GM21825 (cell line): ENCODE results near the gene RHOH.
A peak's percentile ranks its signal among the peaks of the same experiment; 100 is the strongest.

Source experiments
- ATAC-seq: cut with Tn5 transposase; IDR thresholded peaks from one replicate; pipeline ENCODE4 v1.9.1; 2021; ENCODE audit warnings: mild to moderate bottlenecking, moderate library complexity; ENCODE audit not compliant: unreplicated experiment

RHOH gene

DNA sequence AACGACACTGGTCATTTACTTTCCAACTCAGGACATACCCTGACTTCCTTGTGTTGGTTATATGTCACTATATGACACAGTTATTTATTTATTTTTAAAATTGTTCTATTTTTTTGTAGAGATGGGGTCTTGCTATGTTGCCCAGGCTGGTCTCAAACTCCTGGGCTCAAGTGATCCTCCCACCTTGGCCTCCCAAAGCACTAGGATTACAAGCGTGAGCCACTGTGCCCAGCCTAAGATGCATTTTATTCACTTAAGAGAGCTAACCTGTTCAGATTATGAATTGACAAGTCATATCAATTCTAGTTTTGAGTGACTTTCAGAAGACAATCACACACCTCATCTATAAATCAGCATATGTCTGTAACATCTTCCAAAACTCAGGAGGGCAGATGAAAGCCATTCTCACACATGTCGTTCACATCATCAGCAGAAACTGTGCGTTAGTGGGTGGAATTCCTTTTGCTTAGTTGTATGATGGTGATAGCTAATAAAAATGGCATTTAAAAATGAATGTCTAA is 9.4 kb upstream of the RHOH start:
- no peak for ATAC-seq

DNA sequence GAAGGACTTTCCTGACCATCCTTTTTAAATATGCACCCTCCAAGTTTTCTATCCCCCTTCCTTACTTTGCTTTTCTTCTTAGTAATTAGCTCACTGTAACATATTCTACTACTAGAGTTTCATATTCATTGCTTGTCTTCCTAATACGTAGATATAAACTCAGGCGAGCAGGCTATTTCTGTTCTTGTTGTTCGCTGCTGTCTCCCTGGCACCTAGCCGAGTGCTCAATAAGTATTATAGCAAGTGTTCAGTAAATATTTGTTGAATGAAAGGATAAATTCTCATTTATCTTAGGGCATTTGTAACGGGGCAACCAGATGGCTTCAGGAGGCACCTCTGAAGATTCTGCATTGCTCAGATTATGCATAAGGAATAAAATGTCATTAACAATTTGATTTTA is 6.8 kb upstream of the RHOH start:
- no peak for ATAC-seq

DNA sequence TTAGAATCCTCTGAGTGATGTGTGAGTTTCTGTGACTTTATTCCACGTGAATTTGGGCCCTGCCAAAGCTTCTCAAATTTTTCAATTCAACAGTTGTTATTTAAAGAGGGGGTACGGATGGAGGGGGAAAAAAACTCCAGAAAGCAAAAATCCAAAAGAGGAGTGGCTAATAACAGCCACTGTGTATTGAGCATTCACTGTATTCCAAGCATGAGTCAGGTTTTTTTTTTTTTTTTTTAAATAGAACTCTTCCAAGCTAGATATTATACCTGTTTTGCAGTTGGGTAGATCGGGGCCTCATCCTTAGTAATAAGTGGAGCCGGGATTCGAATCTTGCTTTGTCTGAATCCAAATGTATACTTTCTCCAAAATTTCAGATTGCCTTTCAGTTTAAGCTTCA is 6.4 kb upstream of the RHOH start:
- no peak for ATAC-seq

DNA sequence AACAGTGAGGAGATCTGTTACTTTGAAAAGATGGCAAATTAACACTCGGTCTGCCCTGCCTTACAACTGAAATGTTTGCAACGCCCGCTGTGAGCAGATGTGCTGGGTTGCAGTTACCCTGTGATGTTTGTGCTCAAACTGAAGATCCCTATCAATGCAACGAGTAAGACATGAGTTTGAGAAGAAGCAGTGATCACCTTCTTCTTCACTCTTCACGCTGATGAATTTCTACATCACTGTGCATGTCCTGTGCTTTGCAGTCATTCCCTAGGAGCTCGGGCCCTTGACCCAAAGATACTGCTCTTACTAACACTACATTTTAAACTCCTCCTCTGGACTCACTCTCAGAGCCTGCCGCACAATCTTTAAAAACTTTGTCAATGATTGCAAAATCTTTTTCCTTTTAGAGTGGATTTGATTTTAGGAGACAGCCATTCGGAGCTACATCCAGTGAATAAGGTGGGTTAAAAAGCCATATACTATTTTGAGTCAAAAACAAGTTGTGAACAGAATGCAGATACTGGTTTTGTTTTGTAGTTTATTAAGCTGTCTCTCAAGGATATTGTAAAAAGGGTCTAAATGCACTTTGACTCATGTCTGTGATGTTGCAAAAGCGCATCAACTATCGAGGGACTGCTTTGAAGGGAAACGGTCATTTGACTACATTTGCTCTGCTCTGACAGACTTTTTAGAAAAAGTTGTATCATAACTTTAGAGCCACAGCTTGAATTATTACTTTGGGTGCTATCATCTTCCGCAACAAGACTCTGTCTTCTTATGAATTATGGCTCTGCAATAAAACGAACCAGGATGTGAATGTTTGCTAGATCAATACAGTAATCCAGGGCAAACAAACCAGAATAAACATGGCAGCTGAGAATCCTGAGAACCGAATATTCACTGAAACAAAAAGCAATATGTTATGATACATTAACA is 5.7 kb upstream of the RHOH start:
- ATAC-seq, result no peak

DNA sequence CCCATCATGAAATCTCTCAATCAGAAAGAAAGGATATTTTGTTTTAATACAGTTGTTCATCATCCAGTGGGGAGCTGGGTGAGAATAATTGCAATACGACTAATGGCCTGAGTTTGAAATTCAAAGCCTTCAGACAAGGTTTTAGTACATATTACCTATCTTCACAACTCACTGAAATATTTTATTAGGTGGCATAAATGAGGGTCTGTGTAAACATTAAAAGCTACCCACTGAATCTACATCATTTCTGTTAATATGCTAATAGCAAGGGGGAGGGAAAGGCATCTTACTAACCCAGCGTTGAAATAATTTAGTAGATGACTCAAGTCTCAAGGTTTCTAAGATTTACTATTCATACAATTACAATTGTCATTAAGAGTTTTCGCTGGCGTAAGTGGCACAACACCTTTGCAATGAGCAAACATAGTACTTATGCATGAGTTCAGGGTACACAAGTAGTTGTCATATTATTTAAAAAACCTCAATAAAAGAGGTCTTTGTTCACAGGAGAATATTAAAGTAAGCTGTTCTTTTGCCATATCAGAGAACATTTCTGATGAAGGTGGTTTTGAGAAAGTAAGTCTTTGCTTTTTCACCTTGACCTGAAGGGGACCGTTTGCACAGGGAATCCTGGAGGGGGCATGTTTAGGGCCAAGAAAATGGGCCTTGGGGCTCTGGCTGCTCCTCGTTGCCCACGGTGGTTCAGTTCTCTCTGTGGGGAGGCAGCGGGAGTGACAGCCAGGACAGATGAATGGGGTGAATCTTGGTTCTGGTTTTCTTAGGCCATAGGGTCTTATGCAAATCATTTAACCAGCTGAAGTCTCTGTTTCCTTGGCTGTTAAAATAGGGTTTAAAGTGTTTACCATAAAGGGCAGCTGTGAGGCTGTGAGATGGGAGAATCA is 4.5 kb upstream of the RHOH start:
- ATAC-seq, result peak; percentile 33

DNA sequence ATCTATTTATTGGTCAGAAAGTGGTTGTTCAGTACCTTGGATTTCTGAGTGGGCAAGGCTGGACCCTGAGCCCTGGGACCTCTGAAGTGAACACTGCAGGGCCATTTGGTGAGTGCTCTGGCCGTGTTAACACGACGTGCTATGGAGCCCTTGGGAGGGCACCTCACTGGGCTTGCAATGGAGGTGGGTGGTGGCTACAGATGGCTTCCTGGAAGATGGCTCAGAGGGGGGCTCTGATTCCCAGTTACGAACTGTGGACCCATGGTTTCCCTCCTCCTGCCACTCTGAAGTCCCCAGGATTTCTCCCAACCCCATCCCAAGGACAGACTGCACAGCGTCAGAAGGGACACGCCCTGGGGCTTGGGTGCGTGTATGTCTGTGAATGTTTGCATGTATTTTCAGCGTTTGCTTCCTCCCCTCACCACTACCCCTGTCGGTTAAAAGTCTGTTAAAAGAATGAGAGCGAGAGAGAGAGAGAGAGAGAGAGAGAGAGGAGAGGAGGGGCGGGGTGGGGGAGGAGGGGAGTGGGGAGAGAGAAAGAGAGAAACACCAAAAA is 3.7 kb upstream of the RHOH start:
- ATAC-seq, result peak; percentile 32

DNA sequence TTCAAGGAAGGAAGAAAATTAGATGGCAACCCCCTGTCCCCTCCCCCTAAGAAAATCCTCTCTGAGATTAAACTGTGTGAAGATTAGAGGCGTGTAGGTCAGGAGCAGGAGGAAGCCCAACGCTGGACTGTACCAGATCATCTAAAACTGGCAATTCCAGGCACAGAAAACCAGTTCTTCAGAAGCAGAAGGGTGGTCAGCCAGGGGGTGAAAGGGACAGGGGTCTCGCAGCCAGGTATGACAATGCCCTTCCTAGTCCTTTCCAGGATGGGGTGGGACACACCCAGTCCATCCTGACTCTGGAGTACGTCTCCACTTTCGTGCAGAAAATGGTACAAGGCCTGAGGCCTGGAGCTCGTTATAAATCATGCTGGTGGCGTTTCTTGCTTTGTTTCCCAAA is 3.3 kb upstream of the RHOH start:
- ATAC-seq, result no peak

DNA sequence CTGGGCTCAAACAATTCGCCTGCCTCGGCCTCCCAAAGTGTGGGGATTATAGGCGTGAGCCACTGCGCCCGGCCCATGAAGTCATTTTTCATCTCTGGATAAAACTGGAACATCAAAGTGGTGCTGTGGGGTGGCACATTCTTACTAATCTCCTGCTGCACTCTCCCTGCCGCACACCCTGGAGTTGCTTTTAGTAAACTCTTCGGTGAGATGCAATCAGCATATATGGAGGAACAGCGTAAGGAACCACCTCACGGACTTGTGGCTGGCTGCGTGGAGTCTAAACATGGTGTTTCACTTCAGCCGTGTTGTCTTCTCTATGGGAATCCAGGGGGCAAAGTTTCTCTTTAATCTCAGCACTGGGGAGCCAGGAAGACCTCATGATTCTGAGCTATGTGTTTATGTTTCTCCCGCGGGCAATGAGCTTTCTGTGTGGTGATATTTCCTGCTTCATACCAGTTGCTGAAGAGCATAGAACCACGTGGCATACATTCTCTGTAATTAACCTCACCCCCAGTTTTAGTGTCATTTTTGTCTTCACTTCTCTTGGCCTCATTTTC is 2.1 kb upstream of the RHOH start:
- no peak for ATAC-seq

DNA sequence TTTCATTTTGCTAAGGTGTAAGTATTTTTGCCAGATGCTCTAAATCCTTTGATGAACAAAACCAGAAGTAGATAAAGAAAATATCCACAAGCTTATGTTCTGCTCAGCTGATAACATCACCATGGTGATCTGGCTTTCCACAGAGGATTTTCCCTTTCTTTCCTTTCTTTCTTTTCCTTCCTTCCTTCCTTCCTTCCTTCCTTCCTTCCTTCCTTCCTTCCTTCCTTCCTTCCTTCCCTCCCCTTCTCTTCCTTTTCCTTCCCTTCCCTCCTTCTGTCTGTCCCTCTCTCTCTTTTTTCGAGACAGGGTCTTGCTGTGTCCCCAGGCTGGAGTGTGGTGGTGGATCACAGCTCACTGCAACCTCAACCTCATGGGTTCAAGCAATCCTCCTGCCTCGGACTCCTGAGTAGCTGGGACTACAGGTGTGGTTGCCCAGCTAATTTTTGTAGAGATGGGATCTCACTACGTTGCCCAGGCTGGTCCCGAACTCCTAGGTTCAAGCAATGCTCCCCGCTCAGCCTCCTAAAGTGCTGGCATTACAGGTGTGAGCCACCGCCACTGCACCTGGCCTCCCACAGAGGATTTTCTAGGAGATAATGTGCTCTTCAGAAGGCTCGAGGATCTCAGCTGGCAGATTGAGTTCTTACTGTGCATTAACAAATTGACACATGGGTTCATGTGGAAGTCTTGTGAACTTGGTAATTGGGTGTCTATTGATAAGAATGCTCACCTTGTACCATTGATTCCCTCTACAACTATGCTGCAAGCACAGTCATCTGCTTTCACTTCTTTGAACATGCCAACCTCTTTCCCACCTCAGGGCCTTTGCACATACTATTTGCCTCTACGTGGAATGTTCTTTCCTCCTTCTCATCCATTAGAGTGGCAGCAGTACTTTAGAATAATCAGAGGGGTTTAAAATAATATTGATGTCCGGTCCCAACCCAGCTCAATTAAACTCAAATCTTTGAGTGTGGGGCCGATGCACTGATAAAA is 1.4 kb upstream of the RHOH start:
- ATAC-seq, result no peak

DNA sequence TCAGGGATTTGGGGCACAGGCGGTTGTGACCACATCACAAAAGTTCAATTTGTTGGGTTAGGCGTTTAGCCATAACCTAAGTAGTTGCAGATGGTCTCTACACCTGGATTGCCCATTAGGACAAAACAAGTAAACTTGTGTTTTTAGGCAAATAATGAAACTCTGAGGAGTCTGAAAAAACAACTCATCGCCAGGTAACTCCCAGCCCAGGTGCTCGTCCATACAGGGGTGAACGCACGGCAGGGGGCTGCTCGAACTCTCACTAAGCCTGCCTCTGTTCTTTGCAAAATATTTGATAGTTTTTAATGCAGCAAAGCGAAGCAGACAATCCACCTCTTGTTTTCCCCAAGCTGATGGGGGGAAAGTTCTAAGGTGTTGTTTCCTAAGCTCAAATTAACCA is 559 bp upstream of the RHOH start:
- no peak for ATAC-seq

DNA sequence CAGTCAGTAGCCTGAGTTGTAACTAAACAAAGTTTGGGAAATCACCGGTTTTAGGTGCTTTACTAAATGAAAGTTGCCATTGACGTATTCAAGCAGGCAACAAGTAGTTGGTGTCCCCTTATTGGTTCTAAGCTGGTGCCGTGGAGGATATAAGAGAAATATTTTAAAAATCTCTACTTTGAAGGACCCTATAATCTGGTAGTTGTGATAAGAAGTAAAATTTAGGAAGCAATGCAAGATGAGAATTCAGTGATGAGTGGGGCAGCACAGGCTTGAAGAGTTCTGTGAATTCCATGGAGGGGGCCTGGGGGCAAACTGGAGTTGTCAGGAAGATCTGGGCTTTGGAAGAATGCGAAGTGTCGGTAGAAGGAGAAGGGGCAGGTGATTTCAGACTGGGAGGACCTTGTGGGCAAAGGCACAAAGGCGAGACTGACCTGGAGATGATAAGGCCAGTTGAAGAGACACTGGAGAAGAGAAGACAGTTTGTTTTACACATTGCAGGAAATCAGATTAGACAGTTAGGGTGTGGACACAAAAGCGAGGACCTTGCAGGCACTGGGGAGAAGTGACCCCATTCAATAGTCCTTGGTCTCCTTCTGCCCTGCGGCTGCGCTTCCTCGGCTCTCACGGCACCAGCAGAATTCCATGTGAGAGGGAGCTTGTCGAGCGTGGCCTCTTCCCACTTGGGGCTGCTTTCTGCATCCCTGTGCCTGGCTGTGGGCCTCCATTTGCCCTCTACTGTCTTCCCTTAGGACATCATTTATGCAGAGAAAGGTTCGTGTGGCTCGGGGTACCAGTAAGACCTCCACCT is 1.3 kb downstream of the RHOH start:
- no peak for ATAC-seq

DNA sequence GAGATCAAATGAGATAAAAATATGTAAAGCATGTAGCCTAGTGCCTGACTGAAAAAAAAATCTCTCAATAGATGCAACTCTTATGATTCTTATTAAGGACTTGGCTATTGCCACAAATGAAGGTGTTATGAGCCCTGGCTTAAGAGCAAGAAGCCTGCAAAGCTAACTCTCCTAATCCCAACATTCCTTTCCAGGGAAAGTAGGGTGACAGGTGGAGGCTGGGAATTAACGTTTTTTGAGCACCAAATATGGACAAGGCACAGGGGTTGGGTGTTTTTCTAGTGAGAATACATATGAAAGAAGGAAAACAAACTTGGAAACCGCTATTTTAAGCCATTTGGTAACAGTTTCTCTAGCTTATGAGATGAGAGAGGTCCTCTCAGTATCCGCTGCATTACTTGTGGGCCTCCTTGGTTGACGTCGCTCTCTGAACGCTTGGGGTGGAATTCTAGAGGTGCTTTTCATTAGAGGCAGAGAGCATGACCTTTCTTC is 2.4 kb downstream of the RHOH start:
- ATAC-seq, result no peak

DNA sequence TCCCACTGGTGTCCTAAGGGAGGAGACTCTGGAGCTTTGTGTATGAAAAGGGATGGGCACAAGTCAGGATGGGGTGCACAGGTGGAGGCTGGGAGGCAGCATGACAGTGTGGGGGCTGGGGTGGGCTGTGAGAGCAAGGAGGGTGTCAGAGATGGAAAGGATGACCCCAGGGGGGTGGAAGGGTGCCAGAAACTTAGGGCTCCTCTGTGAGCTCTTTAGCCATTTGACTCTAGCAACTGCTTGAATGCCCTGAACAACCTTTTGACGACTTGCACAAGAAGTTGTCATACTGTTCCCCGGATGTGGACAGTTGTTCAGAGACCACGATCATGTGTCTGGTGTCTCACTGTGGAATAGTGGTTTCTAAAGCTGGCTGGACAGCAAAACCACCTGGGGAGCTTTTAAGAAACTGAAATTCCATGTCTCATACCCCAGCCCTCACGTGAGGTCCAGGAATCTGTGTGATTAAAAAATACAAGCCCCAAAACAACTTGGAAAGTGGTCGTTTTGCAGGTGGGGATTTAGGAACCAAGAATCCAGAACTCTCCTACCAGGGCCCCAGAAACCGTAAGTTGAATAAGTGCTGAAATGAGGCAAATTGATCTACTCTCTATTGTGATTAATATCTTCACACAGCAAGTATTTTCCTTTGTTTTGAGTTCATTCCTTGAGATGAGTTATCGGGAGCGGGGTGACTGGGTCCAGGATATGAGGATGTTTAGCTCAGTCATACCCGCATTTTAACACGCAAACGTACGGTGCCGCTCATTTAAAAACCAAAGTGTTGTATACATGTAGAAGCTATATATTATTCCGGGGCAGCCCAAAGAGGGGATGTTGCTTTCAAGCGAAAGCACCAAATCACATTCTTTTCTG is 3.4 kb downstream of the RHOH start:
- peak; percentile 54 for ATAC-seq

DNA sequence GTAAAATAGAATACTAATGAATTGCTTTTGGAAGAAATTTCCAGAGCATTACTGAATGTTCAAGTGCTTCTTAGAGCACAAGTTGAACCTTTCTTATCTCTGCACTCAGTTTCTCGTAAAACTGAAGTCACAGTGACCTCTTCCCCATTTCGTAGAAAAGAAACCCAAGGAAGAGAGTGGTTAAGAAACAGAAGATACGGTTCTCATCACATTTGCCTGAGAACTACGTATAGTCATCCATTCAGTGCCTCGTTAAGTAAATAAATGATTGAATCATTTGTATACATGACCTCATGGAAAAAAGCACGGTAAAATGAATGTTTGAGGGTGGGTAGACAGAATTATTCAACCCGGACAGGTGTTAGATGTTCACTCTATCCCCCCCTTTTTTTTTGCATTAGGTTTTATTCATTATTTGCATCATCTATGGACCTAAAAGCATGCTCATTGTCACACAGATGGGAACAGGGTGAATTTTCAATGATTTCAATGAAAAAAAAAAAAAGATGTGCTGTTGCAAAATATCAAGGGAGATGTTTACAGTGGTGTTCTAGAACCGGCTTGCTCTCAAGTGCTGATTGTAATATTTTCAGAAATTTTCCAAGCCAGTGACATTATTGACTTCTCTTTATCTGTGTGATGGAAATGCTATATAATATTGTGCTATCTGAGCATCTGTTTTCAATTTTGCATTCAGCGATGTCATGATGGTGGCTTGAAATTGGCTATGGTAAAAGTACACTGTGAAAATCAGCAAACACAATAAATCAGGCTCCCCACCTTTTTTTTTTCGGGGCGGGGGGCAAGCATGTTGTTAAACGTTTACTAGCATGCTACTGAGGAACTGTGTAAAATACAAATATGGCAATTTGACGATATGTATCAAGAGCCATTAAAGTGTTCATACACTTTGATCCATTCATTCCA is 4.3 kb downstream of the RHOH start:
- no peak for ATAC-seq

DNA sequence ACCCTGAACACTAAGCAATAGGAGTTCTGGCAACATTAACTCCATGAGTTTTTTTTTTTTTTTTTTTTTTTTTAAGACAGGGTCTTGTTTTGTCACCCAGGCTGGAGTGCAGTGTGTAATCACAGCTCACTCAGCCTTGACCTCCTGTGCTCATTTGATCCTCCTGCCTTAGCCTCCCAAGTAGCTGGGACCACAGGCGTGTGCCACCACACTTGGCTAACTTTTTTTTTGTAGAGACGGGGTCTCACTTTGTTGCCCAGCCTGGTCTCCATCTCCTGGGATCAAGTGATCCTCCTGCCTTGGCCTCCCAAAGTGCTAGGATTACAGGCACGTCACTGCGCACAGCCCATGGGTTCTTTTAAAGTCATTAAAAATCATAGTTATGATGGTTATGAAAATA is 5.1 kb downstream of the RHOH start:
- no peak for ATAC-seq

DNA sequence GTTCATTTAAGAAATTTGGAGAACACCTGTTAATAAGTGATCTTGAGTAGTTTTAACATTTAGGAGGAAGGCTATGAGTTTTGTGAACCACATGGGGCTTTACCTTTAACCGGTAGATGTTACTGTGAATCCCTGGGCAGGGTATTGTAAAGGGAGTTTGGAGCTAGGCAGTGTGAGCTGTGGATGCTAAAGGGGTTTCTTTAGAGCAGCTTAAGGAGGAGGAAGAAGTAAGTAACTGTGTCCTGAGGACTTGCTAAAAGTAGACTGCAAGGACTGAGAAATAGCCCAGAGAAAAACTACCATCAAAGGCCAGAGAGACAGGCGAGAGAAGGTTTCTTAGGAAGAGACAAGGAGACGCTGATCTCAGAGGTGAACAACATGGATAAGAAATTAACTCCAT is 5.6 kb downstream of the RHOH start:
- no peak for ATAC-seq
